NCI-H2227 treated with DMSO at 0.1 percent for 48 hours (cell line): ENCODE results near the gene LHX4.

Experiments used
- DNase-seq: peaks from one replicate; lab custom pipeline; 2025; lab: John Stamatoyannopoulos, UW

LHX4 gene

DNA sequence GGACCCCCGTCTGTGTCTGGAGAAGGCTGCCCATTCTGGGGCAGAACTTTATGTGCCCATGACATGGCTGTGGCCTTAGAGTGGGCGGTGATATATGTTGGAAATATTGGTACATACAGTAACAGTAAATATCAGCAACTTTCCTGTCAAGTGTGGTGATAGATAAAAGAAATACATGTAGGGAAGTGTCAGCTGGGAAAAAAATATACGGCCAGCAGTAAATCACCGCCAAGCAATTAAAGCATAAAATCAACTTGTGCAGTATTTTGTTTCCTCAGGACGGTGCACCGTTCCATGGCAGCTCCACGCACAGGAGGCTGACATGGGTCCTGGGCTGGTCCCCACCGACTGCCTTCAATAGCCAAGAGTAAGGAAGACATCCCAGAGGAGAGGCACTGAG lies 27.4 kb downstream of the LHX4 start:
- DNase-seq = no peak

DNA sequence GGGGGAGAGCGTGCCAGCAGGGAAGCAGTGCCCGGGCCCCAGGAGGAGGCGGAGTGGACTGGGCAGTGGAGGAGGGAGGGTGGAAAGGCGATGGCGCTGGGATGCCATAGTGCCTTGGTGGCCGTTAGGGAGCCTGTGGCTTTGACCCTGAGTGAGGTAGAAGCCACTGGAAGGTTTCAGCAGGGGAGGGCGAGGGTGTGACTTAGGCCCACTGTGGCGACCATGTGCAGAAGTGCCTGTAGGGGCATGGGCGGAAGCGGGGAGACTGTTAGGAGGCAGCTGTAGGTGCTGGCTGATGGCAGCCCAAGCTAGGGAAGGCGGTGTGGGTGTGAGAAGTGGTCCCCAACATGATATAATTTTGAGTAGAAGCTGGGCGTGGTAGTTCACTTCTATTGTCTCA lies 28.2 kb downstream of the LHX4 start:
- DNase-seq = no peak

DNA sequence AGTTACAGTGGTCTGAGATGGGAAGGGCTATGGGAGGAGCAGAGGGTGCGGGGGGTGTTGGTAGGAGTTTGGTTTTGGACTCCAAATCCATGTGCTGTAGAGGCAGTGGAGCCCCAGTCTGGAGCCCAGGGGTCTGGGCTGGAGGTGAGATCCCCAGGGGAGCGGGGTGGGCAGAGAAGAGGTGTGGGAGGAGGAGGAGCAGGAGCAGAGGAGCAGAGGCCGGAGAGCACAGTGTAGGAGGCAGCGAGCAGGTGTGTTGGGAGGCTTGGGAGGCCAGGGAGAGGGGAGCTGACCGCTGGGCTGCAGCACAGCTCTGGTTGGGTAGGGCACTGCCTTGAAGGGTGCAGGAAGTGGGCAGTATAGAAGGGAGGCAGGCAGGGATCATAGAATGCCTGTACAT lies 28.9 kb downstream of the LHX4 start:
- DNase-seq = no peak

DNA sequence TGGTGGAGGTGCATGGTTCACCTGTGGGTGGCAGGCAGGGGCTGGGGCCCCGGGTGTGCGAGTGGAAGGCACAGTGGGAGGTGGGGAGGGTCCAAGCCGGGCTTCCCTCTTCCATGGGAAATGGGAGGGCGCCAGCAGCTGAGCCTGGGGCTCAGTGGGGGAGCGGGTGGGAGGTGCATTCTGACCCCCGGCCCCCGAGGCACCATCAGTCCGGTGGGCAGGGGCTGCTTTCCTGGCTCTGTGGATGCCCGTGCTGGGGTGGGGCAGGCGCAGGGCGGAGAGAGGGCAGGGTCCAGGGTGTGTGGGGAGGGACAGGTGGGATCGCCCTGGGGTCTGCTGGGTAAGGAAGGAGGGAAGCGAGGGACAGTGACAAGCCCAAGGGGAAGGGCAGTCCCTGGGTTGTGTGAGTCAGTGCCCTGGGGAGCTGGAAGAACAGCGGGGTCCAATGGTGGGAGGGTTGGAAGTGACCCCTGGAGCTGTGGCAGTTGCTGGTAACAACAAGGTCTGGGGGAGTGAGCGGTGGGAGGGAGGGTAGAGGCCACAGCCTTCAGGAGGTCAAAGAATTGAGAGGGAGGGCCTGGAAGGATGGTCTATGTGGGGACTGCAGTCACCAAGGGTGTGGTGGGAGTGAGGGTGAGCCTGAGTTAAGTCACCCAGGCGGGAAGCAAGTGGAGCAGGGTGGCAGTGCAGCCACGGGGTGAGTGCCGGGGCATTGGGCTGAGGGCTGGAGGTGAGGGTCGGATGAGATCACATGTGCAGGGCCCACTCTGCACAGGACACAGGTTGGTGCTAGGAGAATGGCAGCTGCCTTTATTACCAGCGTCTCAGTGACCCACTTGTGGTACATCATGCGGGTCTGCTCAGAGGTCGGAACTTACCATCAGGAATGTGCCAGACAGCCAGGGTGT lies 29.6 kb downstream of the LHX4 start:
- DNase-seq = no peak

DNA sequence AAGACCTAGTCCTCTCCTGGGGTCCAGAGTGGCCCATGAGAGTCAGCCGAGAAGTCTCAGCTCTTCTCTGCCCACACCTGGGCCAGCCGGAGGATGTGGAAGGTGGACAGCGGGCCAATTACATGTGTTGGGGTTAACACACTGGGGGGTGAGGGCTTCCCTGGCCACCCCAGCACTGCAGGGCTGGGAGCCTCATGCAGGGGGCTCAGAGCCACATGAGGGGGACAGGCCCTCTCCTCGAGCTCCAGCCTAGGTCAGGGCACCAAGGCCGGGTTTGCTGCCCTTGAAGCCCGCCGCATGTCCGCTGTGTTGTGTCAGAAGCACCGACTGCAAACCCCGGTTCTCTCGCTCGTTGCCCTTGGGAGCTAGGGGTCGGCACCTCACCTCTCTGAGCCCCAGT lies 30.5 kb downstream of the LHX4 start:
- DNase-seq = no peak

DNA sequence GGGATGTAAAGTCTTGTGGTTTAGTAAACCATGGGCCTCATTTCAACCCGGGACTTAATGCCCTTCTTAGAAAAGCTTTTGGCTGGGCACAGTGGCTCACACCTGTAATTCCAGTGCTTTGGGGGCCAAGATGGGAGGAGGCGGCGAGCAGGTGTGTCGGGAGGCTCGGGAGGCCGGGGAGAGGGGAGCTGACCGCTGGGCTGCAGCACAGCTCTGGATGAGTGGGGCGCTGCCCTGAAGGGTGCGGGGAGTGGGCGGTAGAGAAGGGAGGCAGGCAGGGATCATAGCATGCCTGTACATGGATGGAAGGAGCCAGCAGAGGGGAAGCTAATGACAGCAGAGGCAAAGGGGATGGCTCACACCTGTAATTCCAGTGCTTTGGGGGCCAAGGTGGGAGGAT lies 31.0 kb downstream of the LHX4 start:
- DNase-seq = no peak

DNA sequence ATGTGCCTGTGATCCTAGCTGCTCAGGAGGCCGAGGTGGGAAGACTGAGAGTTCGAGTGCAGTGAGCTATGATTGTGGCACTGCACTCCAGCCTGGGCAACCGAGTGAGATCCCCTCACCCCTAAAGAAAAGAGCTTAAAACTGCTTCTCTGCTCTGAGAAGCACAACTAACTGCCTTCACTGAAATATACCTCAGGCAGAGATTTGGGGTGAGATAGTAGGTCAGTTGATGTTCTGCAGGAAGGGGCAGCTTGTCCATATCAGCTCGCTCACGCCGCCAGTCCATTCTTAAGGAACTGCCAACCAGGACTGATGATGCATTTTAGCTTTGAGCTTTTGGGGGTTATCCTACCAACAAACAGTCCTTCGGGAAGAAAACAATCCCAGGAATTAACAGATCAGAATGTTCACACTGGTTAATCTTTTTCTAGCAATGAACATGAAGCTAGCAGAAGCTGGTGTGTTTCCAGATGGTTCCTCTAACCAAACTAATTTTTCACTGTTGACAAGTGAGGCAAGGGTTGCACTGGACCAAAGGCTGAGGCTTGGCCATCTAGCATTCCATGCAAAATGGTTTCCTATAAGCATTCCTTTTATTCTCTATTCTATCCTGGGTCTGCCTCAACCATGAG lies 31.6 kb downstream of the LHX4 start:
- no peak for DNase-seq

DNA sequence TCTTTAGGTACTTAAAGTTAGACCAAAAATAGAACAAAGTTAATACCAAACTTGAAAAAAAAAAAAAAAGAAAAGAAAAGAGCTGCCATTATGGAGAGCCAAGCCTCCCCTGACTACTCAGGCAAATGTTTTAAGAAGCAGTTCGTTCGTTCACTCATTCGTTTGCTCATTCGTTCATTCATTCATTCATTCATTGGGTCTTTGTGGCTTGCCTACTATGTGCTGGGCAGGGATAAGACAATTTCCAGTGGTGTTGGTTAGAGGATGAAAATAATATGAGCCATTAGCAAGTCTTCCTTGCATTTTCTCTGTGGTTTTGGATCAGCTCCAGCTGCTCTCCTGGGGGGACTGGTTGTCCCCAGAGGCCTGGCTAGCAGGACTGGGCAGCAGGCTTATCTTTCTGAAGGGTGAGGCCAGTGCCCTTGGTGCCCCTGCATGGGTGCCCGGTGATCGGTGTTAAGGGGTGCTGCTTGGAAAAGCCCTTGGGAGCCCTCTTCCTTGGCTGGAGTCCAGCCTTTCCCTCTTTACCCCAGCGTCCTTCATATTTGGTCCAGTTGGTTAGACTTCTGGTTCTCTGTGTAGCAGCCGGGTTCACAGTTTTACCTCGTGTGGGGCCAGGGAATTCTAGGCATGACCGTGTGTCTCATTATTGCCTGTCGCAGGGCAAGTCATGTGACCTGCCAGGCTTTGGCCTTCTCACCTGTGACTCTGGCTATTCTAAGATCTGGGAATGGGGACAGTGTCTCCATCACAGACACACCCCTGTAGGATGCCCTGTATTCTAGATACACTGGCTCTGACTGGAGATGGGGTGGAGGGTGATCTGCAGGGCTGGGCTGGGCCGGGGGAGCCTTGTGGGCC lies 32.8 kb downstream of the LHX4 start:
- DNase-seq = no peak

DNA sequence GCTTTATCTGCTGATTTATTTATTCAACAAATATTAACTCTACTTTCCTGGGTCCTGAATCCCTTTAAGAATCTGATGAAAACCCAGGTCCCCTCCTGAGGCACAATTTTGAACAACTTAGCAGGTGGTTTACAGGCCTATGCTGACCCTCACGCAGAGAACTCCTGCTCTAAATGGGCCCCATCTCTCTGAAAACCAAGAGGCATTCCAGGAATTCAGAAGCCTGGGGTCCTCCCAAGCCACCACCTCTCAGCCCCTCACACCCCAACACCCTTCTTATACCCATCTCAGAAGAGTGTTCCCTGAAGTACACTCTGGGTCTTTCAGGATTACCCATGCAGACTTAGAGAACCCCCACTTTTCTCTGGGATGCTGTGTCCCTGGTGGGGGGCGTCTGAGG lies 34.5 kb downstream of the LHX4 start:
- DNase-seq = no peak

DNA sequence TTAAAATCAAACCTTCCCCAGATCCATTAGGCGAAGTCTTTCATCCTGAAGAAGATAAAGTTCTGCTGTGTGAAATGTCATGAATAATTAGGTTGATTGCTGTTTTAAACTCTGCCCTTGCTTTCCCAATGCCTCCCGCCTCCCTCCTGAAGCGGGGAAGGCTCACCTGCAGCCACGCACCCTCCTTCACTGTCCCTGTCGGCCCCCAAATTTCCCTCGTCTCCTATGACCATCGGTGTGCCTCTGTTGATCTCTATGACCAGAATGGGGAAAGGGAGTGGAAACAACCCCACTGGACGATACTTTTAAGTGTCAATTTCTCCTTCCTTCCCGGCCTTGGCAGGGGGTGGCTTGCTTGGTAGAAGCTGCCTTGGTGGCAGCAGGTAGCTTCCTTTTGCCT lies 35.1 kb downstream of the LHX4 start:
- no peak for DNase-seq

DNA sequence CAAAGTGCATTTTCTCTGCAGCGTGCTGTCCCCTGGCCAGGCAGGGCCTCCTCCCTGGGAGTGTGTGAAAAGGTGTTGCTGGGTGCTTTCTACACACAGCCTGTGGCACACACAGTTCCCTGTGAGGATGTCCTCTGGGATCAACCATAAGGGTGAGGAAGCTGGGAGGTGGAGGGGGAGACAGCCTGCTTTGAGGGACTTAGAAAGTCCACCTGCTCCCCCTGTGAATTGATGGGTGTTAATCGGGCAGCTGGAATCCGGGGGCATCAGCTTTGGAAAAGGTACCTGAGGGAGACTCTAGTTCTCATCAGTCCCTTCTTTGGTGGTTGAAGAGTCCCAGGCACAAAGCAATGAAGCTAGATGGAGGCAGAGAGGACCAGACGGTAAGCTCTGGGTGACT lies 35.8 kb downstream of the LHX4 start:
- DNase-seq = no peak

DNA sequence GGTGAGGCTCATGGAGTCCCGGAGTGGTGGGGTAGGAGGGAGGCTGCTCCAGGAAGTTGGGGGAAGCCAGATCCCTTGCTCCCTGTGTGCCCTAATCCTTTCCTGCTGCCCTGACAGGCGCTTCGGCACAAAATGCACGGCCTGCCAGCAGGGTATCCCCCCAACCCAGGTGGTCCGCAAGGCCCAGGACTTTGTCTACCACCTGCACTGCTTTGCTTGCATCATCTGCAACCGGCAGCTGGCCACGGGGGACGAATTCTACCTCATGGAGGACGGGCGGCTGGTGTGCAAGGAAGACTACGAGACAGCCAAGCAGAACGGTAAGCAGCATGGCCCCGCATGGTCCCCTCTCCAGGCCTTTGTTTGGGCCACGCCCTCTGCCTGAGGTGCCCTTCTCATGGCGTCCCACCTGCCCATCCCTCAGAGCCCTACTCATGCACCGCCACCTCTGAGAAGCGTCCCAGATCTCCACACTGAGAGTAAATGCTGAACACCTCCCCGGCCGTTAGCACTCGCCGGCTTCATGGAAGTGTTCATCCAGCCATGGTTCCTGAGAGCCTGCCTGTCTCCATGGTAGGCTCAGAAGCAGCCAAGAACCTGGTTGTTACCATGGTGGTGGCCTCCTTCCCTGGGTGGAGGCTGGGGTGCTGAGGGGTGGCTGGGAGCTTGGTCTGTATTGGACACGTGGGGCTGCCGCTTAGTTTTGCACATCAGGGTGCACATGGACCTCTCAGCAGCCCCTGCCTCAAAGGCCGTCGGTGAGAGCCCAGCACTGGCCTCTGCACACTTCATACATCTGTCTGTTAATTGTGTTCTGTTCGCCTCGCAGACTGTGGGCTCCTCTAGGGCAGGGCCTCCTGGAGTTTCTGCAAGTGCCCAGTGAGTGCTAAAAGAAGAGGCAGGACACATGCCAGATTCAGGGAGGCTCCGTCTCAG lies 36.5 kb downstream of the LHX4 start:
- DNase-seq = no peak

DNA sequence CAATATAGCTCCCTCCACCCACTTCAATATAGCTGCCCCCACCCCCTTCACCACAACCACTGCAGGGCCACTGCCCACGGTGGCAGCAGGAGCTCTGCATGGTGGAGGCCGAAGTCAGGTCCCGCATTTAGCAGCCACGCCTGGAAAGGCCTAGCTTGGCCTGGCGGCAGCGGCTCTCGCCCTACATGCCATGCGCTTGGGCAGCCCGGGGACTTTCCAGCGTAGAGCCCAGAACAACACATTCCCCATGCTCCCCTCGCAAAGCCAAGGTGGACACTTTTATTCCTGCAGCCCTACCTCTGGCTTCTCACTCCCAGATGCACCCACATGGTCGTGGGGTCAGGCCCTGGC lies 37.1 kb downstream of the LHX4 start:
- no peak for DNase-seq

DNA sequence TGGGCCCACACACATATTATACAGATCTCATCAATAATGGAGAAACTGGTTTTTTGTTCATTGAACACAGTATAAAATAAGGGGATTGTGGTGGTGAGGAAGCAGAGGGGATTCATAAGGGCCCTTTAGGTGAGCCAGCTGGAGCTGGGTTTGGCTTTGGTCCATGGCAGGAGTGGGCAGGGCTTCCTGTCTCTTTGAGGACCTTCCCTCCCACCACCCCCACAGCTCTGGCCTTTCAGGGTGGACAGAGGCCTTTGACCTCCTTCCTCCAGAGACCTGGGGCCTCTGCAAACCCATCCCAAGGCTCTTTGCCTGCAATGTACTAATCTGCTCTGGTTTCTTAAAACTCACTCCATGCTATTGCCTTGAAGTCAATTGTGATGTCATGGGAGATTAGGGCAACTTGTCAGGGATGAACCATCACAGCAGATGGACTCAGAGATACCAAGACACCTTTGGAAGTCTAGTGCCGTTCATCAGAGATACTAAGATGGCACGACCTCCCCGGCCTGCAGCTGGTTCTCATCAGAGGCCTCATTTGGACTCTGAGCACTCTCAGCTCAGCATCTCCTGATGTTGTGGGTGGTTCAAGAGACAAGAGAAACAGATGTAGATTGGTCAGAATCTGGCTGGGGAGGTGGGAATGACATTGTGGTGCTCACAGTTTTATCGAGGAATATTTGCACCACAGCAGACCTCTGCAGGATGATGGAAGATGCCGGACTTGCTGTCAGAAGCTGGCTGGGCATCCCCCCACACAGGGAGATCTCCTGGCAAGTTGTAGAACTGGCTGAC lies 37.9 kb downstream of the LHX4 start:
- no peak for DNase-seq

DNA sequence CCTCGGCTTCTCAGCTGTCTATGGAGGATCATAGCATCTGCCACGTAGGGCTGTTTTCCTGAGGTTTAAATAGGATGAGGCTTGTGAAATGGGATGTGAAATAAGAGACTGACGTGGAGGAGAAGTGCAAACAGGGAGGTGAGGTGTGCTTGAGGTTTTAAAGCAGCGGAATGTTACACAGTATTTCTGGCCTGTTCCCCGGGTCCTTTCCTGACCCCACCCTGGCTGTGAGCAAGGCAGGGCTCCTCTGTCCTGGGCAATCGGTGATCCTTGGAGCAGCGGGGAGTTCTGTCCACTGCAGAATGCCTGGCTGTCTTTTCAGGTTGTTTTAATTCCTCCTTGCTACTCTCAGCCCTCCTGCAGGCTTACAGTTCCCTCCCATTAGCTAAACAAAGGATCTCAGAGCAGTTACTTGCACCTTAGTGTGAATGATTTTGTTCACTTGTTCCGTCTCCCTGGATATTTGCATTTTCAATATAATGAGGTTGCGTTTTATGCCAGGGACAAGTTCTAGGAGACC lies 38.6 kb downstream of the LHX4 start:
- DNase-seq = peak; percentile 23

DNA sequence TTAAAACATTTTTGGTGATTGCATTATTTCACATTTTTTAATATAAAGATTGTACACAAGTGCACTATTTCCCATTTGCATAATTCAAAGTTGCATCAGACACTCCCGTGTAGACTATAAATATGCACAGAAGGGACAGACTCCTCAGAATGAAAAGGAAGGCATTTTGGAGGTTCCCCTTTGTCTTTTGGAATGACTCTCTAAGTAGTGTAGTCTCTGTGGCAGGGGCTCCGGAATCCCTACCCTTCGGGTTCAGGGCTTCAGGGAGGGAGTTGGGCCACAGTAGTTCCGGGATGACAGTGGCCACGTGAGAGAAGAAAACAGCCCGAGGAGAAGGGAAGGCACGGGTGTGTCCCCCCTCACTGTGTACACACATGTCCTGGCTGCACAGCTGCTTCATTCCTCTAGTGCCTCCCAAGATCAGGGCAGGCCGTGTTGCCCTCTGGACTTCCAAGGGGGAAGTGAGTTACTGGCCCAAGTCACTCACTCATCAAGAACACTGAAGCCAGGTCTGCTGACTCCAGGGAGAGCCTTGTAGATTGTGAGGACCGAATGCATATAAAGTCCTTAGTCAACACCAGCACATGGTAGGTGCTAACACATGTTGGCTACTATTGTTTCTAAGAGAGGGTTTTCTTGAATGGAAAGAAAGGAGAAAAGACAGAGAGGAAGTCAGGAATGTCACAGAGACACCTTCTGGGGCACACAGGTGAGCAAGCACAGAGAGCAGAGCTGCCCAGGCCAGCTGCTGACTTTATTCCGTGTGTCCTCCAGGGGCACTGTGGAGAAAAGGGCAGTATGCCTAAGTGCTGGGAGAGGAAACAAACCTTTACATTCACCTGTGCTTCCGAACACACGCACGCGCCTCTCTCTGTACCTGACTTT lies 39.8 kb downstream of the LHX4 start:
- no peak for DNase-seq

DNA sequence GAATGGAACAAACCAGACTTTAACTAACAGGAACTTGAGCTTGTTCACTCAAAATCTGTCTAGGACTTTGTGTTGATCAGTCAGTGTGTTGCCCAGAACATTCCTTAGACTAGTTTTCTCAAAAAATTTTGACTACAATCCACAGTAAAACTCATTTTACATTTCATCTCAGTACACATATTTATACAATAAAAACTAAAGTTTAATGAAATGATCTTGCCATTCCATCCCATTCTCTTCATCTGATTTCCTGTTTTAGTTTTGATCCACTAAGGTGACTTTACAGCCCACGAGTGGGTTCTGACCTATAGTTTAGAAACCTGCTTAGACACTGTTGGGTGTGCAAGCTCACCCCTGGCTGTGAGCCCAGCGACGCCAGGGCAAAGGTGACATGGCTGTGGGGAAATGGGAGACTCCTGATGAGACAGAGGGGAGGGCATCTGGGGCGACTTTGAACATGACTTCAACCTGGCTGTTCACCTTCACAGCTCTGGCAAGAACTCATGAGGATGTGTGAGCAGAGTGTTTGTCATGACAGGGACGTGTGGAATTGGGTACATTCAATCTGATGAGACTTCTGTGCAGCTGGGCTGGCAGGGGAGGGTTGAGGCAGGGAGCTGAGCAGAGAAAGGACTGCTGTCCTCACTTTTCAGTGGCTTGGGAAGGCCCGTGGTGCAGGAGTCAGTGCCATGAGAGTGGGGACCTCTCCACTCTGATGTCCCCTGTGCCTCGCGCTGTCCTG lies 40.6 kb downstream of the LHX4 start:
- DNase-seq = no peak

DNA sequence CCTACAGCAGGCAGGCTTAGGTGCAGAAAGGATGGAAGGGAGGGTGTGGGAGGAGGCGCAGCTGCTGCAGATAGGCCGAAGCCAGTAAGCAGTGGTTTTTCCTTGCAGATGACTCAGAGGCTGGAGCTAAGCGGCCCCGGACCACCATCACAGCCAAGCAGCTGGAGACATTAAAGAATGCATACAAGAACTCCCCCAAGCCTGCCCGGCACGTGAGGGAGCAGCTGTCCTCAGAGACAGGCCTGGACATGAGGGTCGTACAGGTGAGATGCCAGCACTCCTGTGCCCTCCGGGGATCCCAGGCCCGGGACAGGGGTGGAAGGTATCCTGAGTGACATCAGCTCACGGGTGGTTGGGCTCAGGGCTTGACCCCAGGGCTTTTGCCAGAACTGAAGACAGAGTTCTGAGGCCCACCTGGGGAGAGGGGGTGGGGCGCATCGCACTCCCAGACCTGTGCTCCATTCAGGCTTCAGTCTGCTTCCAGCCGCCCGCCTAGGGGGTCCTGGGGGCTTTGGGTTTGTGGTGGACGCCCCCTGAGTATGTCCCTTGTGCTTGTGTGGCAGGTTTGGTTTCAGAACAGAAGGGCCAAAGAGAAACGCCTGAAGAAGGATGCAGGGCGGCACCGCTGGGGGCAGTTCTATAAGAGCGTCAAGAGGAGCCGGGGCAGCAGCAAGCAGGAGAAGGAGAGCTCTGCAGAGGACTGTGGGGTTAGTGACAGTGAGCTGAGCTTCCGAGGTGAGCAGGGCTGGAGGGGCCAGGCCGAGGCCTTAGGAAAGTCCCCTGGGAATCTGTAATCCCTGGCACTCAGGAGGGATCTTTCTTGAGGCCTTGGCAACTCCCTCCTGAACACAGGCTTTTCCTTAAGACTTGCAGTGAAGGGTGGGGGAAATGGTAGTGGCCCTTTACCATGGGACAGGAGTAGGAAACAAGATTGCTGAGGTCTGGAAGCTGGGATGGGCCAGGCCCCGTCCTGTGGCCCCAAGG lies 41.5 kb downstream of the LHX4 start:
- DNase-seq = no peak
